ENCODE measurements around the gene PIK3R4. TPM values are rescaled to one million over a fixed set of nuclear protein-coding genes. Genes with fewer than 3 reads are reported as not detected.

The PIK3R4 gene
- total and polyA plus RNA-seq, 11 donors, result 10.9 to 24.3 (median 15.7) TPM

GRCh38 chr3:130738241-130738640, 8.4 kb downstream of the PIK3R4 start:
- peaks cover 0 to 38% (median 17%) of the 10 kb centered on the region in 12 donors for H3K4me1 ChIP-seq
- no peaks in the 10 kb centered on the region for H3K9me3 ChIP-seq
- no peaks in the 10 kb centered on the region for H3K27me3 ChIP-seq
- no peak overlapping the region for H3K4me3 ChIP-seq
- ATAC-seq, result no peak
- DNase-seq, result no peak
- WGBS, 4 donors, result 89 to 93% (median 92%) methylated on average over 4 of the region's 4 CpGs
- H3K27ac ChIP-seq, result no peak overlapping the region
- H3K36me3 ChIP-seq, result peaks cover 0 to 63% (median 42%) of the 10 kb centered on the region in 9 donors
- TF ChIP-seq CTCF (IDR thresholded peaks at IDR 0.05), result no peak
- TF ChIP-seq POLR2A (IDR thresholded peaks at IDR 0.05), result no peak
- intact Hi-C loops (cut with DNase I), result no loop called here

GRCh38 chr3:130737622-130738021, 9.0 kb downstream of the PIK3R4 start:
- Histone ChIP-seq H3K27ac (no peak overlapping the region), H3K4me1 (peaks cover 0 to 32% (median 12%) of the 10 kb centered on the region in 12 donors), H3K36me3 (peaks cover 0 to 64% (median 44%) of the 10 kb centered on the region in 9 donors), H3K9me3 (no peaks in the 10 kb centered on the region), H3K4me3 (no peak overlapping the region), H3K27me3 (no peaks in the 10 kb centered on the region)
- intact Hi-C loops (cut with DNase I), result no loop called here
- no peak for DNase-seq
- TF ChIP-seq POLR2A (IDR thresholded peaks at IDR 0.05) (no peak), CTCF (IDR thresholded peaks at IDR 0.05) (no peak)
- 94 to 98% (median 95%) methylated on average over 2 of the region's 2 CpGs for WGBS, 4 donors
- ATAC-seq, result no peak

GRCh38 chr3:130733236-130733875, 13.3 kb downstream of the PIK3R4 start:
- peak overlapping the region in 1 of 12 donors; percentile 5 for H3K27ac ChIP-seq
- WGBS, 4 donors, result 65 to 70% (median 67%) methylated on average over 8 of the region's 8 CpGs
- H3K27me3 ChIP-seq, result no peaks in the 10 kb centered on the region
- ATAC-seq (no peak), DNase-seq (no peak)
- peaks cover 0 to 4% (median 0%) of the 10 kb centered on the region in 12 donors for H3K4me1 ChIP-seq
- TF ChIP-seq POLR2A (IDR thresholded peaks at IDR 0.05) (no peak), CTCF (IDR thresholded peaks at IDR 0.05) (no peak)
- H3K9me3 ChIP-seq, result no peaks in the 10 kb centered on the region
- intact Hi-C loops (cut with DNase I), result no loop called here
- H3K4me3 ChIP-seq, result no peak overlapping the region
- peaks cover 0 to 48% (median 40%) of the 10 kb centered on the region in 9 donors for H3K36me3 ChIP-seq

- intact Hi-C loops (cut with DNase I), result no loop called here
- Histone ChIP-seq H3K36me3 (peaks cover 0 to 53% (median 40%) of the 10 kb centered on the region in 9 donors), H3K9me3 (no peaks in the 10 kb centered on the region), H3K4me1 (peaks cover 0 to 8% (median 2%) of the 10 kb centered on the region in 12 donors), H3K27me3 (no peaks in the 10 kb centered on the region), H3K4me3 (no peak overlapping the region), H3K27ac (no peak overlapping the region)
- 89 to 94% (median 93%) methylated on average over 2 of the region's 2 CpGs for whole genome bisulfite sequencing, 4 donors
- ATAC-seq, result no peak
- no peak for DNase-seq
- TF ChIP-seq POLR2A (IDR thresholded peaks at IDR 0.05), result no peak
- TF ChIP-seq CTCF (IDR thresholded peaks at IDR 0.05), result no peak
Observed at GRCh38 chr3:130732501-130732900, 14.1 kb downstream of the PIK3R4 start.
